Endodermal cell (in vitro differentiated cells): Measurements from ENCODE around the gene GPR135. TPM values are rescaled to one million over a fixed set of nuclear protein-coding genes. Genes with fewer than 3 reads are reported as not detected.

Experiments
- DNase-seq: peaks from one replicate; pipeline ENCODE4 v3.0.0-alpha.2; 2017
- H3K27ac ChIP-seq: 2 replicates; pipeline ENCODE4 v1.5.1; 2013; ENCODE audit warnings: mild to moderate bottlenecking, low read depth, low read length, moderate library complexity
- H3K27me3 ChIP-seq: 2 replicates; pipeline ENCODE4 v1.6.1; 2013; ENCODE audit warnings: mild to moderate bottlenecking, low read length, moderate library complexity; ENCODE audit not compliant: insufficient read depth, control insufficient read depth, poor library complexity, severe bottlenecking
- H3K36me3 ChIP-seq: 2 replicates; pipeline ENCODE4 v1.7.0; 2013; ENCODE audit warnings: mild to moderate bottlenecking, low read length, moderate library complexity; ENCODE audit not compliant: control insufficient read depth, insufficient read depth
- H3K4me1 ChIP-seq: one replicate; pipeline ENCODE4 v1.7.0; 2013; ENCODE audit warnings: low read length; ENCODE audit not compliant: control insufficient read depth, insufficient read depth
- H3K4me3 ChIP-seq: 2 replicates; pipeline ENCODE4 v1.5.1; 2013; ENCODE audit warnings: mild to moderate bottlenecking, low read length, moderate library complexity
- H3K9ac ChIP-seq: 2 replicates; pipeline ENCODE4 v1.6.1; 2013; ENCODE audit warnings: mild to moderate bottlenecking, low read length, moderate library complexity; ENCODE audit not compliant: poor library complexity, severe bottlenecking; ENCODE audit errors: extremely low read depth
- H3K9me3 ChIP-seq: 2 replicates; pipeline ENCODE4 v1.6.1; 2013; ENCODE audit warnings: mild to moderate bottlenecking, low read length, moderate library complexity; ENCODE audit not compliant: control insufficient read depth
- H3K27ac Mint-ChIP-seq: 2 replicates; pipeline ENCODE4 v1.8.0; 2020; ENCODE audit warnings: mixed read lengths
- H3K27me3 Mint-ChIP-seq: 2 replicates; pipeline ENCODE4 v1.8.0; 2021; ENCODE audit warnings: mild to moderate bottlenecking, mixed read lengths; ENCODE audit not compliant: insufficient read depth
- H3K36me3 Mint-ChIP-seq: 2 replicates; pipeline ENCODE4 v1.8.0; 2020; ENCODE audit warnings: low read depth, mixed read lengths
- H3K4me1 Mint-ChIP-seq: 2 replicates; pipeline ENCODE4 v1.8.0; 2020; ENCODE audit warnings: mixed read lengths
- H3K4me3 Mint-ChIP-seq: 2 replicates; pipeline ENCODE4 v1.8.0; 2020; ENCODE audit warnings: mild to moderate bottlenecking, moderate library complexity, mixed read lengths
- H3K9me3 Mint-ChIP-seq: 2 replicates; pipeline ENCODE4 v1.8.0; 2020; ENCODE audit warnings: mild to moderate bottlenecking, mixed read lengths
- CTCF ChIP-seq: fragments of 200-600 bp; sonication (generic); conservative IDR thresholded peaks from 2 replicates; pipeline ENCODE4 v1.5.0; 2021; ENCODE audit warnings: antibody characterized with exemption, mild to moderate bottlenecking
- WGBS, 2 experiments: methylation state at CpG; one replicate each; pipeline versions ENCODE4 v1.1.5 to v1.1.7; 2013; ENCODE audit warnings: missing lambda C conversion rate in 2 of 2, mixed read lengths in 1 of 2; ENCODE audit not compliant: insufficient coverage in 1 of 2, insufficient read length in 1 of 2; 5-methylcytosine and 5-hydroxymethylcytosine counted together
- total RNA-seq, 2 donors: library from RNA; stranded (reverse); fragmentation: NEBNext Ultra II Directional in 1 of 2; extraction: Animal tissue kit (Norgen Biotek cat#: 25700) in 1 of 2; gene quantifications; 2 replicates in 1 of 2; 3 replicates in 1 of 2; pipeline ENCODE4 v1.2.1, GENCODE V29; 2021

GPR135 gene
- total RNA-seq, 2 donors from 2014 or later, result 4.1 to 4.5 TPM

- peaks cover 35% of the 10 kb centered on the region for H3K36me3 Mint-ChIP-seq
- no peaks in the 10 kb centered on the region for H3K9me3 Mint-ChIP-seq
- peaks cover 39% of the 10 kb centered on the region for H3K4me1 Mint-ChIP-seq
- no peaks in the 10 kb centered on the region for H3K27me3 Mint-ChIP-seq
- H3K4me1 ChIP-seq, result peaks cover 20% of the 10 kb centered on the region
- no peak overlapping the region for H3K27ac ChIP-seq
- no peak for TF ChIP-seq CTCF
- H3K4me3 Mint-ChIP-seq, result no peak overlapping the region
- no peaks in the 10 kb centered on the region for H3K27me3 ChIP-seq
- no peak overlapping the region for H3K9ac ChIP-seq
- no peaks in the 10 kb centered on the region for H3K9me3 ChIP-seq
- no peak for DNase-seq
- no peak overlapping the region for H3K4me3 ChIP-seq
- peaks cover 26% of the 10 kb centered on the region for H3K36me3 ChIP-seq
- 78 to 100% methylated on average over 3 of the region's 3 CpGs for WGBS, 2 experiments
- no peak overlapping the region for H3K27ac Mint-ChIP-seq
Observed at GRCh38 chr14:59478540-59478939, 13.4 kb upstream of the GPR135 start.

GRCh38 chr14:59475709-59476108 lies 10.5 kb upstream of the GPR135 start:
- Histone ChIP-seq H3K9me3 (no peaks in the 10 kb centered on the region), H3K4me1 (peaks cover 17% of the 10 kb centered on the region), H3K27me3 (no peaks in the 10 kb centered on the region), H3K9ac (no peak overlapping the region), H3K36me3 (peaks cover 50% of the 10 kb centered on the region), H3K27ac (no peak overlapping the region), H3K4me3 (no peak overlapping the region)
- Mint-ChIP-seq H3K4me1 (peaks cover 26% of the 10 kb centered on the region), H3K9me3 (no peaks in the 10 kb centered on the region), H3K36me3 (peaks cover 44% of the 10 kb centered on the region), H3K27me3 (no peaks in the 10 kb centered on the region), H3K4me3 (no peak overlapping the region), H3K27ac (no peak overlapping the region)
- WGBS, 2 experiments, result 96 to 100% methylated on average over 1 of the region's 1 CpG
- TF ChIP-seq CTCF, result no peak
- no peak for DNase-seq

GRCh38 chr14:59474172-59474571 lies 9.0 kb upstream of the GPR135 start:
- H3K4me1 ChIP-seq, result peaks cover 11% of the 10 kb centered on the region
- Mint-ChIP-seq H3K27me3 (no peaks in the 10 kb centered on the region), H3K36me3 (peaks cover 42% of the 10 kb centered on the region), H3K27ac (no peak overlapping the region), H3K4me3 (no peak overlapping the region), H3K4me1 (peaks cover 19% of the 10 kb centered on the region), H3K9me3 (no peaks in the 10 kb centered on the region)
- peaks cover 54% of the 10 kb centered on the region for H3K36me3 ChIP-seq
- no peak overlapping the region for H3K4me3 ChIP-seq
- no peak overlapping the region for H3K9ac ChIP-seq
- TF ChIP-seq CTCF, result no peak
- WGBS, 2 experiments, result 81 to 100% methylated on average over 1 of the region's 1 CpG
- no peaks in the 10 kb centered on the region for H3K27me3 ChIP-seq
- H3K9me3 ChIP-seq, result no peaks in the 10 kb centered on the region
- DNase-seq, result no peak
- no peak overlapping the region for H3K27ac ChIP-seq
